GM23338 (cell line): ENCODE results near the gene THYN1. TPM values are rescaled to one million over a fixed set of nuclear protein-coding genes. Genes with fewer than 3 reads are reported as not detected.

Experiments
- ATAC-seq: fragments of 200-7000 bp; cut with Tn5 transposase; 3 replicates; pipeline ENCODE4 v1.9.1; 2020
- DNase-seq: peaks from one replicate; pipeline ENCODE4 v3.0.0-alpha.2; 2015; ENCODE audit warnings: low spot score
- H2AFZ ChIP-seq: fragments of 200-600 bp; sonication (generic); 2 replicates; pipeline ENCODE4 v1.8.0; 2016; ENCODE audit warnings: antibody characterized with exemption, mild to moderate bottlenecking, moderate library complexity
- H3F3A ChIP-seq: fragments of 200-600 bp; sonication (generic); replicated peaks from 2 replicates; pipeline ENCODE4 v1.8.0; 2017; ENCODE audit warnings: antibody characterized with exemption, mixed run types, low read depth
- H3K27ac ChIP-seq: fragments of 200-600 bp; sonication (generic); 2 replicates; pipeline ENCODE4 v1.6.1; 2016; ENCODE audit warnings: low read depth
- H3K27me3 ChIP-seq: fragments of 200-600 bp; sonication (generic); 2 replicates; pipeline ENCODE4 v1.8.0; 2016; ENCODE audit warnings: mild to moderate bottlenecking, mixed run types, moderate library complexity; ENCODE audit not compliant: insufficient read depth
- H3K36me3 ChIP-seq: fragments of 200-600 bp; sonication (generic); 2 replicates; pipeline ENCODE4 v1.8.0; 2016; ENCODE audit warnings: mild to moderate bottlenecking; ENCODE audit not compliant: insufficient read depth
- H3K4me1 ChIP-seq: fragments of 200-600 bp; sonication (generic); 2 replicates; pipeline ENCODE4 v1.8.0; 2016; ENCODE audit warnings: mild to moderate bottlenecking, moderate library complexity; ENCODE audit not compliant: insufficient read depth
- H3K4me2 ChIP-seq: fragments of 200-600 bp; sonication (generic); 2 replicates; pipeline ENCODE4 v1.7.1; 2017; ENCODE audit warnings: mixed run types
- H3K4me3 ChIP-seq: fragments of 200-600 bp; sonication (generic); 2 replicates; pipeline ENCODE4 v1.6.1; 2016; ENCODE audit warnings: mixed run types
- H3K79me2 ChIP-seq: fragments of 200-600 bp; sonication (generic); replicated peaks from 2 replicates; pipeline ENCODE4 v1.8.0; 2017; ENCODE audit warnings: mild to moderate bottlenecking; ENCODE audit not compliant: insufficient read depth
- H3K9me2 ChIP-seq: fragments of 200-600 bp; sonication (generic); 2 replicates; pipeline ENCODE4 v1.8.0; 2017; ENCODE audit not compliant: insufficient read depth
- H4K20me1 ChIP-seq: fragments of 200-600 bp; sonication (generic); replicated peaks from 2 replicates; pipeline ENCODE4 v1.8.0; 2017; ENCODE audit warnings: mild to moderate bottlenecking; ENCODE audit not compliant: insufficient read depth
- H3K27ac Mint-ChIP-seq: 2 replicates; pipeline ENCODE4 v1.8.0; 2020; ENCODE audit warnings: inconsistent platforms, mild to moderate bottlenecking, moderate library complexity, mixed read lengths
- H3K27me3 Mint-ChIP-seq: 3 replicates; pipeline ENCODE4 v1.8.0; 2022; ENCODE audit warnings: low read depth, mild to moderate bottlenecking, moderate library complexity, mixed read lengths, inconsistent platforms; ENCODE audit not compliant: insufficient read depth, poor library complexity
- H3K36me3 Mint-ChIP-seq: 3 replicates; pipeline ENCODE4 v1.8.0; 2021; ENCODE audit warnings: low read depth, mild to moderate bottlenecking, inconsistent platforms, moderate library complexity, mixed read lengths
- H3K4me1 Mint-ChIP-seq: 3 replicates; pipeline ENCODE4 v1.8.0; 2020; ENCODE audit warnings: mild to moderate bottlenecking, inconsistent platforms, mixed read lengths
- H3K4me3 Mint-ChIP-seq: 3 replicates; pipeline ENCODE4 v1.8.0; 2021; ENCODE audit warnings: moderate library complexity, mild to moderate bottlenecking, inconsistent platforms, mixed read lengths
- H3K9me3 Mint-ChIP-seq: 3 replicates; pipeline ENCODE4 v1.8.0; 2020; ENCODE audit warnings: moderate library complexity, mild to moderate bottlenecking, inconsistent platforms, mixed read lengths
- EZH2phosphoT487 ChIP-seq: fragments of 200-600 bp; sonication (generic); IDR thresholded peaks from one replicate; pipeline ENCODE4 v1.8.1; 2018; ENCODE audit warnings: antibody characterized with exemption; ENCODE audit not compliant: unreplicated experiment
- JUNB ChIP-seq: IDR thresholded peaks from one replicate; pipeline ENCODE4 v1.6.1; 2016; ENCODE audit warnings: antibody characterized with exemption; ENCODE audit not compliant: unreplicated experiment
- NANOG ChIP-seq: IDR thresholded peaks from 2 replicates; pipeline ENCODE4 v1.6.1; 2016; ENCODE audit warnings: antibody characterized with exemption, borderline replicate concordance
- POLR2AphosphoS5 ChIP-seq: IDR thresholded peaks from 2 replicates; pipeline ENCODE4 v1.6.1; 2016; ENCODE audit warnings: antibody characterized with exemption, low read depth
- STAT1 ChIP-seq: IDR thresholded peaks from one replicate; pipeline ENCODE4 v1.6.1; 2016; ENCODE audit warnings: antibody characterized with exemption; ENCODE audit not compliant: unreplicated experiment
- ZNF114 ChIP-seq: fragments of 250-450 bp; sonication (Bioruptor Pico); IDR thresholded peaks from 2 replicates; pipeline ENCODE4 v1.5.0; 2020; ENCODE audit warnings: mild to moderate bottlenecking, moderate library complexity
- ZNF331 ChIP-seq: fragments of 250-450 bp; sonication (Bioruptor Pico); IDR thresholded peaks from 2 replicates; pipeline ENCODE4 v1.5.0; 2020; ENCODE audit warnings: low read depth, mild to moderate bottlenecking, moderate library complexity
- polyA plus RNA-seq: library from polyadenylated mRNA; unstranded; fragments of >200 nt; fragmentation: Nextera tagmentation; extraction: Ambion mirVana; gene quantifications from 2 replicates; pipeline ENCODE4 v1.2.1, GENCODE V29; 2016
- total RNA-seq: library from RNA; depleted of rRNA; stranded (reverse); fragments of >200 nt; shearing (Covaris generic); gene quantifications from 2 replicates; pipeline ENCODE4 v1.2.3, GENCODE V29; 2014
- TF ChIP-seq, protein P1 (sequence below), 2 experiments: fragments of 200-600 bp in 1 of 2; sonication (generic) in 1 of 2; conservative IDR thresholded peaks; 2 replicates each; pipeline versions ENCODE4 v1.5.1 to v1.6.1; 2016 to 2017; ENCODE audit warnings: antibody characterized with exemption in 2 of 2, low read depth in 2 of 2, mild to moderate bottlenecking in 2 of 2, moderate library complexity in 1 of 2
- TF ChIP-seq, protein P2 (sequence below): IDR thresholded peaks from one replicate; pipeline ENCODE4 v1.6.1; 2018; ENCODE audit warnings: antibody characterized with exemption; ENCODE audit not compliant: unreplicated experiment
- TF ChIP-seq, protein P3 (sequence below): fragments of 250-450 bp; sonication (Bioruptor Pico); IDR thresholded peaks from 2 replicates; pipeline ENCODE4 v1.5.0; 2020; ENCODE audit warnings: mild to moderate bottlenecking, moderate library complexity

Gene THYN1
- total and polyA plus RNA-seq, 2 experiments from 2014 or later: 116 to 216 TPM

DNA sequence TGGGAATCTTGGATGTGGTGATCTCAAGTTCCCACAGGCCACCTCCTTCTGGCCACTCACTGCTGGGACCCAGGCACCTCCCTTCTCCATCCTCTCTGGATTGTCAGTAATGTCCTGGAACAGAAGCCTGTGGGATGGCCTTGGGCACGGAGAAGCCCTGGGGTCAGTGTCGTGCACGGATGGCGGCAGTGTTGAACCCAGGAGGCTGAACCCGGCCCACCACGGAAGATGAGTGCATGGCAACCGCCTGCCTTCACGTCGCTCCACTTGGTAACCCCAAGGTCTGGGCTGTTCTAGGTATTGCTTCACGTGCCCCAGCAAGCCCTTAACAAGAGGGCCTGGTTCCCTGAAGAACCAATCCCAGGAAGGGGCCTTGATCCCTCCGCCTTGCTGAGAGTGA lies 7.1 kb downstream of the THYN1 start (continued):
- TF ChIP-seq, protein P1, sequence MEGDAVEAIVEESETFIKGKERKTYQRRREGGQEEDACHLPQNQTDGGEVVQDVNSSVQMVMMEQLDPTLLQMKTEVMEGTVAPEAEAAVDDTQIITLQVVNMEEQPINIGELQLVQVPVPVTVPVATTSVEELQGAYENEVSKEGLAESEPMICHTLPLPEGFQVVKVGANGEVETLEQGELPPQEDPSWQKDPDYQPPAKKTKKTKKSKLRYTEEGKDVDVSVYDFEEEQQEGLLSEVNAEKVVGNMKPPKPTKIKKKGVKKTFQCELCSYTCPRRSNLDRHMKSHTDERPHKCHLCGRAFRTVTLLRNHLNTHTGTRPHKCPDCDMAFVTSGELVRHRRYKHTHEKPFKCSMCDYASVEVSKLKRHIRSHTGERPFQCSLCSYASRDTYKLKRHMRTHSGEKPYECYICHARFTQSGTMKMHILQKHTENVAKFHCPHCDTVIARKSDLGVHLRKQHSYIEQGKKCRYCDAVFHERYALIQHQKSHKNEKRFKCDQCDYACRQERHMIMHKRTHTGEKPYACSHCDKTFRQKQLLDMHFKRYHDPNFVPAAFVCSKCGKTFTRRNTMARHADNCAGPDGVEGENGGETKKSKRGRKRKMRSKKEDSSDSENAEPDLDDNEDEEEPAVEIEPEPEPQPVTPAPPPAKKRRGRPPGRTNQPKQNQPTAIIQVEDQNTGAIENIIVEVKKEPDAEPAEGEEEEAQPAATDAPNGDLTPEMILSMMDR (conservative IDR thresholded peaks at IDR 0.05; ENCODE audit: low read depth in 2 of 2): no peak
- TF ChIP-seq ZNF331 (CRISPR knock-in tag): no peak
- no peak for TF ChIP-seq EZH2phosphoT487
- TF ChIP-seq, protein P2, sequence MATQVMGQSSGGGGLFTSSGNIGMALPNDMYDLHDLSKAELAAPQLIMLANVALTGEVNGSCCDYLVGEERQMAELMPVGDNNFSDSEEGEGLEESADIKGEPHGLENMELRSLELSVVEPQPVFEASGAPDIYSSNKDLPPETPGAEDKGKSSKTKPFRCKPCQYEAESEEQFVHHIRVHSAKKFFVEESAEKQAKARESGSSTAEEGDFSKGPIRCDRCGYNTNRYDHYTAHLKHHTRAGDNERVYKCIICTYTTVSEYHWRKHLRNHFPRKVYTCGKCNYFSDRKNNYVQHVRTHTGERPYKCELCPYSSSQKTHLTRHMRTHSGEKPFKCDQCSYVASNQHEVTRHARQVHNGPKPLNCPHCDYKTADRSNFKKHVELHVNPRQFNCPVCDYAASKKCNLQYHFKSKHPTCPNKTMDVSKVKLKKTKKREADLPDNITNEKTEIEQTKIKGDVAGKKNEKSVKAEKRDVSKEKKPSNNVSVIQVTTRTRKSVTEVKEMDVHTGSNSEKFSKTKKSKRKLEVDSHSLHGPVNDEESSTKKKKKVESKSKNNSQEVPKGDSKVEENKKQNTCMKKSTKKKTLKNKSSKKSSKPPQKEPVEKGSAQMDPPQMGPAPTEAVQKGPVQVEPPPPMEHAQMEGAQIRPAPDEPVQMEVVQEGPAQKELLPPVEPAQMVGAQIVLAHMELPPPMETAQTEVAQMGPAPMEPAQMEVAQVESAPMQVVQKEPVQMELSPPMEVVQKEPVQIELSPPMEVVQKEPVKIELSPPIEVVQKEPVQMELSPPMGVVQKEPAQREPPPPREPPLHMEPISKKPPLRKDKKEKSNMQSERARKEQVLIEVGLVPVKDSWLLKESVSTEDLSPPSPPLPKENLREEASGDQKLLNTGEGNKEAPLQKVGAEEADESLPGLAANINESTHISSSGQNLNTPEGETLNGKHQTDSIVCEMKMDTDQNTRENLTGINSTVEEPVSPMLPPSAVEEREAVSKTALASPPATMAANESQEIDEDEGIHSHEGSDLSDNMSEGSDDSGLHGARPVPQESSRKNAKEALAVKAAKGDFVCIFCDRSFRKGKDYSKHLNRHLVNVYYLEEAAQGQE: no peak
- no peak for TF ChIP-seq NANOG

DNA sequence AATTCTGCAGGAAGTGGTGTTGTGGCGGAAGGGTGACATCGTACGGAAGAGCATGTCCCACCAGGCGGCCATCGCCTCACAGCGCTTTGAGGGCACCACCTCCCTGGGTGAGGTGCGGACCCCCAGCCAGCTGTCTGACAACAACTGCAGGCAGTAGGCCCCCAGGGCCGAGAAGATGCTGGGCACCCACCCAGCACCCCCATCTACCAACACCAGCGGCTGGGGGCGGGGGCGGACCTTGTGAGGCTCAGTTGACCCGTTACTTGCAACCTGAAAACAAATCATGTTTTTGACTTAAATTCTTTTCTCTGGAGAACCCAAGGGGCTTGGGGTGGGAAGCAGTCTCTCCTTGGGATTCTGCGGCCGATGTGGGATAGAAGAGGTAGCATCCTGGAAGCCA lies 7.7 kb downstream of the THYN1 start:
- H3F3A ChIP-seq: no peaks in the 10 kb centered on the region
- no peaks in the 10 kb centered on the region for H3K4me1 ChIP-seq
- H3K4me3 ChIP-seq: no peak overlapping the region
- H3K79me2 ChIP-seq: no peaks in the 10 kb centered on the region
- Mint-ChIP-seq H3K9me3 (no peaks in the 10 kb centered on the region), H3K4me3 (no peak overlapping the region), H3K27ac (no peak overlapping the region), H3K4me1 (peaks cover 9% of the 10 kb centered on the region; the same call in 2 of the 3 replicates), H3K27me3 (no peaks in the 10 kb centered on the region), H3K36me3 (peaks cover 45% of the 10 kb centered on the region)
- no peaks in the 10 kb centered on the region for H3K9me2 ChIP-seq
- no peak overlapping the region for H2AFZ ChIP-seq
- H4K20me1 ChIP-seq: no peaks in the 10 kb centered on the region
- DNase-seq (no peak), ATAC-seq (no peak)
- no peak overlapping the region for H3K27ac ChIP-seq
- H3K36me3 ChIP-seq: peaks cover 20% of the 10 kb centered on the region
- no peaks in the 10 kb centered on the region for H3K27me3 ChIP-seq
- H3K4me2 ChIP-seq: no peak overlapping the region
- TF ChIP-seq STAT1: no peak
- TF ChIP-seq POLR2AphosphoS5: no peak
- TF ChIP-seq, protein P1 (conservative IDR thresholded peaks at IDR 0.05; ENCODE audit: low read depth in 2 of 2): no peak
- TF ChIP-seq, protein P3, sequence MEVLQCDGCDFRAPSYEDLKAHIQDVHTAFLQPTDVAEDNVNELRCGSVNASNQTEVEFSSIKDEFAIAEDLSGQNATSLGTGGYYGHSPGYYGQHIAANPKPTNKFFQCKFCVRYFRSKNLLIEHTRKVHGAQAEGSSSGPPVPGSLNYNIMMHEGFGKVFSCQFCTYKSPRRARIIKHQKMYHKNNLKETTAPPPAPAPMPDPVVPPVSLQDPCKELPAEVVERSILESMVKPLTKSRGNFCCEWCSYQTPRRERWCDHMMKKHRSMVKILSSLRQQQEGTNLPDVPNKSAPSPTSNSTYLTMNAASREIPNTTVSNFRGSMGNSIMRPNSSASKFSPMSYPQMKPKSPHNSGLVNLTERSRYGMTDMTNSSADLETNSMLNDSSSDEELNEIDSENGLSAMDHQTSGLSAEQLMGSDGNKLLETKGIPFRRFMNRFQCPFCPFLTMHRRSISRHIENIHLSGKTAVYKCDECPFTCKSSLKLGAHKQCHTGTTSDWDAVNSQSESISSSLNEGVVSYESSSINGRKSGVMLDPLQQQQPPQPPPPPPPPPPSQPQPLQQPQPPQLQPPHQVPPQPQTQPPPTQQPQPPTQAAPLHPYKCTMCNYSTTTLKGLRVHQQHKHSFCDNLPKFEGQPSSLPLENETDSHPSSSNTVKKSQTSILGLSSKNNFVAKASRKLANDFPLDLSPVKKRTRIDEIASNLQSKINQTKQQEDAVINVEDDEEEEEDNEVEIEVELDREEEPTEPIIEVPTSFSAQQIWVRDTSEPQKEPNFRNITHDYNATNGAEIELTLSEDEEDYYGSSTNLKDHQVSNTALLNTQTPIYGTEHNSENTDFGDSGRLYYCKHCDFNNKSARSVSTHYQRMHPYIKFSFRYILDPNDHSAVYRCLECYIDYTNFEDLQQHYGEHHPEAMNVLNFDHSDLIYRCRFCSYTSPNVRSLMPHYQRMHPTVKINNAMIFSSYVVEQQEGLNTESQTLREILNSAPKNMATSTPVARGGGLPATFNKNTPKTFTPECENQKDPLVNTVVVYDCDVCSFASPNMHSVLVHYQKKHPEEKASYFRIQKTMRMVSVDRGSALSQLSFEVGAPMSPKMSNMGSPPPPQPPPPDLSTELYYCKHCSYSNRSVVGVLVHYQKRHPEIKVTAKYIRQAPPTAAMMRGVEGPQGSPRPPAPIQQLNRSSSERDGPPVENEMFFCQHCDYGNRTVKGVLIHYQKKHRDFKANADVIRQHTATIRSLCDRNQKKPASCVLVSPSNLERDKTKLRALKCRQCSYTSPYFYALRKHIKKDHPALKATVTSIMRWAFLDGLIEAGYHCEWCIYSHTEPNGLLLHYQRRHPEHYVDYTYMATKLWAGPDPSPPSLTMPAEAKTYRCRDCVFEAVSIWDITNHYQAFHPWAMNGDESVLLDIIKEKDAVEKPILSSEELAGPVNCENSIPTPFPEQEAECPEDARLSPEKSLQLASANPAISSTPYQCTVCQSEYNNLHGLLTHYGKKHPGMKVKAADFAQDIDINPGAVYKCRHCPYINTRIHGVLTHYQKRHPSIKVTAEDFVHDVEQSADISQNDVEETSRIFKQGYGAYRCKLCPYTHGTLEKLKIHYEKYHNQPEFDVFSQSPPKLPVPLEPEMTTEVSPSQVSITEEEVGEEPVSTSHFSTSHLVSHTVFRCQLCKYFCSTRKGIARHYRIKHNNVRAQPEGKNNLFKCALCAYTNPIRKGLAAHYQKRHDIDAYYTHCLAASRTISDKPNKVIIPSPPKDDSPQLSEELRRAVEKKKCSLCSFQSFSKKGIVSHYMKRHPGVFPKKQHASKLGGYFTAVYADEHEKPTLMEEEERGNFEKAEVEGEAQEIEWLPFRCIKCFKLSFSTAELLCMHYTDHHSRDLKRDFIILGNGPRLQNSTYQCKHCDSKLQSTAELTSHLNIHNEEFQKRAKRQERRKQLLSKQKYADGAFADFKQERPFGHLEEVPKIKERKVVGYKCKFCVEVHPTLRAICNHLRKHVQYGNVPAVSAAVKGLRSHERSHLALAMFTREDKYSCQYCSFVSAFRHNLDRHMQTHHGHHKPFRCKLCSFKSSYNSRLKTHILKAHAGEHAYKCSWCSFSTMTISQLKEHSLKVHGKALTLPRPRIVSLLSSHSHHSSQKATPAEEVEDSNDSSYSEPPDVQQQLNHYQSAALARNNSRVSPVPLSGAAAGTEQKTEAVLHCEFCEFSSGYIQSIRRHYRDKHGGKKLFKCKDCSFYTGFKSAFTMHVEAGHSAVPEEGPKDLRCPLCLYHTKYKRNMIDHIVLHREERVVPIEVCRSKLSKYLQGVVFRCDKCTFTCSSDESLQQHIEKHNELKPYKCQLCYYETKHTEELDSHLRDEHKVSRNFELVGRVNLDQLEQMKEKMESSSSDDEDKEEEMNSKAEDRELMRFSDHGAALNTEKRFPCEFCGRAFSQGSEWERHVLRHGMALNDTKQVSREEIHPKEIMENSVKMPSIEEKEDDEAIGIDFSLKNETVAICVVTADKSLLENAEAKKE: no peak
- TF ChIP-seq ZNF114 (CRISPR knock-in tag): no peak
- no peak for TF ChIP-seq JUNB
